ENCODE measurements around the gene PDIA3. TPM values are rescaled to one million over a fixed set of nuclear protein-coding genes. Genes with fewer than 3 reads are reported as not detected.

Gene PDIA3
- total and polyA plus RNA-seq, 2 donors (not counting 1 experiment from before 2014, with no cell fraction given) = 42.7 to 83.1 TPM

- H3K27me3 Mint-ChIP-seq = no peaks in the 10 kb centered on the region
- Histone ChIP-seq H3K79me2 (ENCODE audit: control insufficient read depth, insufficient read depth, low read length) (peaks cover 48% of the 10 kb centered on the region), H3K4me3 (ENCODE audit: control extremely low read depth in 1 of 5, extremely low read depth in 1 of 5, insufficient read depth in 1 of 5, low read depth in 2 of 5, low read length in 4 of 5) (no peak overlapping the region), H3K36me3 (replicated peaks in 1 of 2; ENCODE audit: control extremely low read depth in 1 of 2, control insufficient read depth in 1 of 2, extremely low read depth in 1 of 2, insufficient read depth in 2 of 2, low read length in 1 of 2) (peaks cover 0 to 55% of the 10 kb centered on the region in 2 experiments), H3K4me1 (ENCODE audit: control insufficient read depth in 2 of 2, insufficient read depth in 2 of 2, low read length in 2 of 2) (peaks cover 21 to 56% of the 10 kb centered on the region in 2 donors), H3K9ac (ENCODE audit: low read length) (no peak overlapping the region), H3K4me2 (replicated peaks; ENCODE audit: low read depth, low read length, poor library complexity, severe bottlenecking) (no peak overlapping the region), H3K9me3 (ENCODE audit: control extremely low read depth in 1 of 3, control insufficient read depth in 2 of 3, insufficient read depth in 1 of 3, low read length in 2 of 3) (peaks cover 0 to 9% (median 0%) of the 10 kb centered on the region in 3 donors), H3K27ac (ENCODE audit: low read length in 2 of 2) (no peak overlapping the region), H2AFZ (ENCODE audit: insufficient read depth, low read depth, low read length, poor library complexity, severe bottlenecking) (no peak overlapping the region), H3K27me3 (replicated peaks in 1 of 4; ENCODE audit: control extremely low read depth in 1 of 4, control insufficient read depth in 3 of 4, insufficient read depth in 4 of 4, low read length in 3 of 4) (no peaks in the 10 kb centered on the region), H4K20me1 (ENCODE audit: control insufficient read depth, insufficient read depth, low read length, poor library complexity, severe bottlenecking) (peaks cover 39% of the 10 kb centered on the region)
- DNase-seq (no peak), ATAC-seq (ENCODE audit: low read depth) (no peak)
- CTCF ChIA-PET = interaction anchor here (1.0 to 3.2 kb wide), 3 partner anchors 10 to 26 kb away, joined by 3 to 13 read pairs (median 6); partner anchors contain the start of gene ELL3
- no peak overlapping the region for H3K4me3 Mint-ChIP-seq
- peaks cover 76% of the 10 kb centered on the region for H3K4me1 Mint-ChIP-seq
- POLR2A ChIA-PET = interaction anchor here (2.0 kb wide), 1 partner anchor 20 kb away, joined by 6 read pairs; the partner anchor contains the start of gene ELL3
- intact Hi-C loops (cut with micrococcal nuclease) = no loop called here
- WGBS (ENCODE audit: insufficient coverage) = no CpG with 5 or more reads among the region's 3 CpGs
- no peak overlapping the region for H3K27ac Mint-ChIP-seq
- TF ChIP-seq CTCF (IDR thresholded peaks at IDR 0.05) (no peak), EZH2 (IDR thresholded peaks at IDR 0.05; ENCODE audit: borderline replicate concordance, insufficient read depth, low read depth, low read length, poor library complexity, severe bottlenecking) (no peak)
- H3K9me3 Mint-ChIP-seq (ENCODE audit: insufficient read depth) = no peaks in the 10 kb centered on the region
Observed at GRCh38 chr15:43796566-43796965, 50.3 kb downstream of the PDIA3 start.

GRCh38 chr15:43799209-43799944 is 53.1 kb downstream of the PDIA3 start:
- Histone ChIP-seq H3K4me1 (ENCODE audit: control insufficient read depth in 2 of 2, insufficient read depth in 2 of 2, low read length in 2 of 2) (peaks cover 14 to 39% of the 10 kb centered on the region in 2 donors), H3K79me2 (ENCODE audit: control insufficient read depth, insufficient read depth, low read length) (peaks cover 33% of the 10 kb centered on the region), H3K27me3 (replicated peaks in 1 of 4; ENCODE audit: control extremely low read depth in 1 of 4, control insufficient read depth in 3 of 4, insufficient read depth in 4 of 4, low read length in 3 of 4) (no peaks in the 10 kb centered on the region), H4K20me1 (ENCODE audit: control insufficient read depth, insufficient read depth, low read length, poor library complexity, severe bottlenecking) (peaks cover 24% of the 10 kb centered on the region), H3K9ac (ENCODE audit: low read length) (no peak overlapping the region), H3K4me2 (replicated peaks; ENCODE audit: low read depth, low read length, poor library complexity, severe bottlenecking) (peak overlapping the region; percentile 90), H3K36me3 (replicated peaks in 1 of 2; ENCODE audit: control extremely low read depth in 1 of 2, control insufficient read depth in 1 of 2, extremely low read depth in 1 of 2, insufficient read depth in 2 of 2, low read length in 1 of 2) (peaks cover 0 to 48% of the 10 kb centered on the region in 2 experiments), H3K9me3 (ENCODE audit: control extremely low read depth in 1 of 3, control insufficient read depth in 2 of 3, insufficient read depth in 1 of 3, low read length in 2 of 3) (peaks cover 0 to 9% (median 0%) of the 10 kb centered on the region in 3 donors), H3K27ac (ENCODE audit: low read length in 2 of 2) (peak overlapping the region; percentile 79 to 81), H3K4me3 (ENCODE audit: control extremely low read depth in 1 of 5, extremely low read depth in 1 of 5, insufficient read depth in 1 of 5, low read depth in 2 of 5, low read length in 4 of 5) (no peak overlapping the region), H2AFZ (ENCODE audit: insufficient read depth, low read depth, low read length, poor library complexity, severe bottlenecking) (no peak overlapping the region)
- Mint-ChIP-seq H3K27me3 (no peaks in the 10 kb centered on the region), H3K9me3 (ENCODE audit: insufficient read depth) (no peaks in the 10 kb centered on the region), H3K27ac (peak overlapping the region; percentile 81), H3K4me1 (peaks cover 53% of the 10 kb centered on the region), H3K4me3 (peak overlapping the region; percentile 98)
- ChIA-PET CTCF (interaction anchor here (0.8 to 2.0 kb wide), 3 partner anchors 9 to 23 kb away, joined by 5 to 18 read pairs (median 10); partner anchors contain the start of gene ELL3), POLR2A (interaction anchor here (1.6 to 2.2 kb wide), 2 partner anchors 8 to 23 kb away, joined by 12 to 17 read pairs; partner anchors contain the start of genes ELL3 and SERF2)
- WGBS (ENCODE audit: insufficient coverage) = 95% methylated on average over 10 of the region's 16 CpGs
- intact Hi-C loops (cut with micrococcal nuclease) = no loop called here
- TF ChIP-seq EZH2 (IDR thresholded peaks at IDR 0.05; ENCODE audit: borderline replicate concordance, insufficient read depth, low read depth, low read length, poor library complexity, severe bottlenecking) (no peak), CTCF (IDR thresholded peaks at IDR 0.05) (no peak)
- ATAC-seq (ENCODE audit: low read depth) = no peak
- no peak for DNase-seq
